Measurements from ENCODE around the gene TNN. TPM values are rescaled to one million over a fixed set of nuclear protein-coding genes. Genes with fewer than 3 reads are reported as not detected.

The TNN gene
- total and polyA plus RNA-seq, 10 of the 15 experiments (the other 5 are each of a cell fraction or from before 2014, with no cell fraction given) = 0.05 to 0.17 (median 0.11) TPM

DNA sequence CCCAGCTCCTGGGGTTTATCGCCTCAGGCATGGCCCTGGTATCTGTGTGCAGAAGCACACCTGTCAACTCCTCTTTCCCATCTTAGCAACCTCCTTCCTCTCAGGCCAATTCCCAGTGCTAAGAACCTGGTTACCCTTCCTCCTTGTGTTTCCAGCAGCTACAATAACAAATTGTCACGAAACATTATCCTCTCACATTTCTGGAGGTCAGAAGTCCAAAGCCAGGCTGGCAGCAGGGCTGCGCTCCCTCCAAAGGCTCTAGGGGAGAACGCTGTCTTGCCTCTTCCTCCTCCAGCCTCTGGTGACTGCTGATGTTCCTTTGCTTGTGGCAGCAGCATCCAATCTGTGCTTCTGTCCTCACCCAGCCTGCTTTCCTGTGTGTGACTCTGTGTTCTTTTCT is 33.7 kb upstream of the TNN start:
- Histone ChIP-seq H3K9ac (ENCODE audit: control insufficient read depth, insufficient read depth, low read length) (no peak overlapping the region), H3K9me3 (replicated peaks; ENCODE audit: control insufficient read depth, insufficient read depth, low read length) (no peaks in the 10 kb centered on the region), H3K36me3 (ENCODE audit: control insufficient read depth in 2 of 2, insufficient read depth in 2 of 2, low read length in 1 of 2) (no peaks in the 10 kb centered on the region), H2AFZ (ENCODE audit: control insufficient read depth, low read depth, low read length) (no peak overlapping the region), H3K79me2 (ENCODE audit: control insufficient read depth, insufficient read depth, low read length) (no peaks in the 10 kb centered on the region), H3K4me2 (ENCODE audit: control insufficient read depth, insufficient read depth) (no peak overlapping the region), H3K4me1 (ENCODE audit: control insufficient read depth, insufficient read depth, low read length) (peaks cover 4% of the 10 kb centered on the region), H3K4me3 (no peak overlapping the region), H3K27me3 (replicated peaks in 1 of 2; ENCODE audit: control insufficient read depth in 2 of 2, insufficient read depth in 2 of 2, low read length in 1 of 2) (peaks cover 0 to 3% of the 10 kb centered on the region in 2 experiments; a peak in 2 of 4 replicates), H4K20me1 (ENCODE audit: control insufficient read depth, insufficient read depth) (no peaks in the 10 kb centered on the region), H3K27ac (ENCODE audit: control insufficient read depth, insufficient read depth) (no peak overlapping the region)
- ATAC-seq (no peak), DNase-seq (ENCODE audit: low read depth, low spot score) (no peak), FAIRE-seq (no peak)
- 66% methylated on average over 4 of the region's 4 CpGs for WGBS (ENCODE audit: insufficient coverage, insufficient replicate concordance, low lambda C conversion rate, missing lambda C conversion rate)
- ChIA-PET CTCF (interaction anchor here (6.9 to 7.3 kb wide), 2 partner anchors 91 to 118 kb away, joined by 46 to 199 read pairs; no protein-coding TSS in a partner anchor), POLR2A (no interaction called here), SMC1A (ENCODE audit: uncharacterized antibody, unreplicated experiment) (interaction anchor here (1.3 to 3.6 kb wide), 3 partner anchors 91 to 118 kb away, joined by 4 to 27 read pairs (median 5); no protein-coding TSS in a partner anchor), RAD21 (ENCODE audit: unreplicated experiment) (interaction anchor here (1.1 kb wide), 1 partner anchor 91 kb away, joined by 3 read pairs; no protein-coding TSS in a partner anchor)
- in situ Hi-C loops (cut with MboI) (no loop called here), intact Hi-C loops (cut with micrococcal nuclease; ENCODE audit: unreplicated experiment) (no loop called here)
- BruUV-seq (replicated peaks) = no TSS peak
- TF ChIP-seq, protein P1, sequence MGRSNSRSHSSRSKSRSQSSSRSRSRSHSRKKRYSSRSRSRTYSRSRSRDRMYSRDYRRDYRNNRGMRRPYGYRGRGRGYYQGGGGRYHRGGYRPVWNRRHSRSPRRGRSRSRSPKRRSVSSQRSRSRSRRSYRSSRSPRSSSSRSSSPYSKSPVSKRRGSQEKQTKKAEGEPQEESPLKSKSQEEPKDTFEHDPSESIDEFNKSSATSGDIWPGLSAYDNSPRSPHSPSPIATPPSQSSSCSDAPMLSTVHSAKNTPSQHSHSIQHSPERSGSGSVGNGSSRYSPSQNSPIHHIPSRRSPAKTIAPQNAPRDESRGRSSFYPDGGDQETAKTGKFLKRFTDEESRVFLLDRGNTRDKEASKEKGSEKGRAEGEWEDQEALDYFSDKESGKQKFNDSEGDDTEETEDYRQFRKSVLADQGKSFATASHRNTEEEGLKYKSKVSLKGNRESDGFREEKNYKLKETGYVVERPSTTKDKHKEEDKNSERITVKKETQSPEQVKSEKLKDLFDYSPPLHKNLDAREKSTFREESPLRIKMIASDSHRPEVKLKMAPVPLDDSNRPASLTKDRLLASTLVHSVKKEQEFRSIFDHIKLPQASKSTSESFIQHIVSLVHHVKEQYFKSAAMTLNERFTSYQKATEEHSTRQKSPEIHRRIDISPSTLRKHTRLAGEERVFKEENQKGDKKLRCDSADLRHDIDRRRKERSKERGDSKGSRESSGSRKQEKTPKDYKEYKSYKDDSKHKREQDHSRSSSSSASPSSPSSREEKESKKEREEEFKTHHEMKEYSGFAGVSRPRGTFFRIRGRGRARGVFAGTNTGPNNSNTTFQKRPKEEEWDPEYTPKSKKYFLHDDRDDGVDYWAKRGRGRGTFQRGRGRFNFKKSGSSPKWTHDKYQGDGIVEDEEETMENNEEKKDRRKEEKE (IDR thresholded peaks at IDR 0.05) = no peak

DNA sequence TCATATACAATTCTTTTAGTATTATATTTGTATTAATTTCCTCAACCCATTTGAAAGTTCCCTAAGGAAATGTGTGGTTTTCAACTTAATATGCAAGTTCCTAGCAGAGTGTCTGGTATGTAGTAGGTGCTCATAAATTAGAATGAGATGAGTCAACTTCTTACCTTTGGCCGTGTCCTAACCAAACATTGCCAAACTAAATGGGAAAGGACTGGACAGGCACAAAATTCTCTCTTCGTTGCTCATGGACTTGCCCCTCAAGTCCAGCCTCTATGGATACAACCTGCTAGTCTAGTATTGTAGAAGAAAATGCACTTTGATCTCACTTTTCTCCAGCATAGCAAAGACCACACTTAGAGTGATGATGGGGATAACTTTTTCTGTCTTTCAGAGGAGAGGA is 32.9 kb upstream of the TNN start:
- no peak for FAIRE-seq
- Histone ChIP-seq H3K79me2 (ENCODE audit: control insufficient read depth, insufficient read depth, low read length) (no peaks in the 10 kb centered on the region), H3K36me3 (ENCODE audit: control insufficient read depth in 2 of 2, insufficient read depth in 2 of 2, low read length in 1 of 2) (no peaks in the 10 kb centered on the region), H3K9me3 (replicated peaks; ENCODE audit: control insufficient read depth, insufficient read depth, low read length) (no peaks in the 10 kb centered on the region), H3K27me3 (replicated peaks in 1 of 2; ENCODE audit: control insufficient read depth in 2 of 2, insufficient read depth in 2 of 2, low read length in 1 of 2) (peaks cover 0 to 3% of the 10 kb centered on the region in 2 experiments; a peak in 2 of 4 replicates), H3K27ac (ENCODE audit: control insufficient read depth, insufficient read depth) (no peak overlapping the region), H3K4me2 (ENCODE audit: control insufficient read depth, insufficient read depth) (no peak overlapping the region), H3K9ac (ENCODE audit: control insufficient read depth, insufficient read depth, low read length) (no peak overlapping the region), H2AFZ (ENCODE audit: control insufficient read depth, low read depth, low read length) (no peak overlapping the region), H3K4me3 (no peak overlapping the region), H3K4me1 (ENCODE audit: control insufficient read depth, insufficient read depth, low read length) (no peaks in the 10 kb centered on the region), H4K20me1 (ENCODE audit: control insufficient read depth, insufficient read depth) (no peaks in the 10 kb centered on the region)
- CTCF ChIA-PET = interaction anchor here (2.3 kb wide), 1 partner anchor 90 kb away, joined by 8 read pairs; no protein-coding TSS in a partner anchor
- RAD21 ChIA-PET (ENCODE audit: unreplicated experiment) = no interaction called here
- SMC1A ChIA-PET (ENCODE audit: uncharacterized antibody, unreplicated experiment) = no interaction called here
- POLR2A ChIA-PET = no interaction called here
- WGBS (ENCODE audit: insufficient coverage, insufficient replicate concordance, low lambda C conversion rate, missing lambda C conversion rate) = 2% methylated on average over 2 of the region's 2 CpGs
- in situ Hi-C loops (cut with MboI) (no loop called here), intact Hi-C loops (cut with micrococcal nuclease; ENCODE audit: unreplicated experiment) (no loop called here)
- BruUV-seq (replicated peaks) = no TSS peak
- ATAC-seq = no peak
- no peak for DNase-seq (ENCODE audit: low read depth, low spot score)
- TF ChIP-seq SIX5 (IDR thresholded peaks at IDR 0.05; ENCODE audit: low read depth, low read length, severe bottlenecking) (no peak), MEF2B (IDR thresholded peaks at IDR 0.05; ENCODE audit: partially characterized antibody, poor library complexity, severe bottlenecking) (no peak), EP300 (IDR thresholded peaks at IDR 0.05; ENCODE audit: borderline replicate concordance in 1 of 2, control insufficient read depth in 1 of 2, low read depth in 2 of 2, low read length in 2 of 2) (no peak), STAT3 (IDR thresholded peaks at IDR 0.05; ENCODE audit: low read depth, low read length) (no peak), ETV6 (conservative IDR thresholded peaks at IDR 0.05 in 1 of 2, IDR thresholded peaks at IDR 0.05 in 1 of 2; ENCODE audit: borderline replicate concordance in 1 of 2, low read depth in 1 of 2) (no peak), NRF1 (conservative IDR thresholded peaks at IDR 0.05; ENCODE audit: low read depth, low read length) (no peak), CBX5 (IDR thresholded peaks at IDR 0.05; ENCODE audit: low read depth) (no peak)
- TF ChIP-seq, protein P2, sequence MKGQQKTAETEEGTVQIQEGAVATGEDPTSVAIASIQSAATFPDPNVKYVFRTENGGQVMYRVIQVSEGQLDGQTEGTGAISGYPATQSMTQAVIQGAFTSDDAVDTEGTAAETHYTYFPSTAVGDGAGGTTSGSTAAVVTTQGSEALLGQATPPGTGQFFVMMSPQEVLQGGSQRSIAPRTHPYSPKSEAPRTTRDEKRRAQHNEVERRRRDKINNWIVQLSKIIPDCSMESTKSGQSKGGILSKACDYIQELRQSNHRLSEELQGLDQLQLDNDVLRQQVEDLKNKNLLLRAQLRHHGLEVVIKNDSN (IDR thresholded peaks at IDR 0.05; ENCODE audit: borderline replicate concordance, extremely low read length, insufficient read depth, low read depth, low read length) = no peak
- TF ChIP-seq, protein P3, sequence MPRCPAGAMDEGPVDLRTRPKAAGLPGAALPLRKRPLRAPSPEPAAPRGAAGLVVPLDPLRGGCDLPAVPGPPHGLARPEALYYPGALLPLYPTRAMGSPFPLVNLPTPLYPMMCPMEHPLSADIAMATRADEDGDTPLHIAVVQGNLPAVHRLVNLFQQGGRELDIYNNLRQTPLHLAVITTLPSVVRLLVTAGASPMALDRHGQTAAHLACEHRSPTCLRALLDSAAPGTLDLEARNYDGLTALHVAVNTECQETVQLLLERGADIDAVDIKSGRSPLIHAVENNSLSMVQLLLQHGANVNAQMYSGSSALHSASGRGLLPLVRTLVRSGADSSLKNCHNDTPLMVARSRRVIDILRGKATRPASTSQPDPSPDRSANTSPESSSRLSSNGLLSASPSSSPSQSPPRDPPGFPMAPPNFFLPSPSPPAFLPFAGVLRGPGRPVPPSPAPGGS (IDR thresholded peaks at IDR 0.05; ENCODE audit: borderline replicate concordance, insufficient read depth, low read depth, low read length, poor library complexity, severe bottlenecking) = no peak

All from GM12878 (cell line).